Loucy (cell line): ENCODE measurements around the gene DUS2.

Experiments used
- H2AFZ ChIP-seq: fragments of 200-600 bp; sonication (generic); 2 replicates; pipeline ENCODE4 v1.6.0; 2016; ENCODE audit warnings: antibody characterized with exemption, mild to moderate bottlenecking, low read length, moderate library complexity
- H3F3A ChIP-seq: fragments of 200-600 bp; 2 replicates; pipeline ENCODE4 v1.6.0; 2016; ENCODE audit warnings: antibody characterized with exemption, low read depth, mild to moderate bottlenecking
- H3K27me3 ChIP-seq: fragments of 200-600 bp; sonication (generic); 2 replicates; pipeline ENCODE4 v1.6.1; 2014; ENCODE audit warnings: low read length, mild to moderate bottlenecking; ENCODE audit not compliant: insufficient read depth, poor library complexity, severe bottlenecking
- H3K36me3 ChIP-seq: fragments of 200-600 bp; sonication (generic); 2 replicates; pipeline ENCODE4 v1.6.1; 2016; ENCODE audit warnings: low read length; ENCODE audit not compliant: insufficient read depth
- H3K4me1 ChIP-seq: fragments of 200-600 bp; sonication (generic); 2 replicates; pipeline ENCODE4 v1.5.1; 2014; ENCODE audit warnings: low read length, mild to moderate bottlenecking; ENCODE audit not compliant: insufficient read depth, poor library complexity, severe bottlenecking
- H3K4me2 ChIP-seq: fragments of 200-600 bp; sonication (generic); 2 replicates; pipeline ENCODE4 v1.6.0; 2014; ENCODE audit warnings: antibody characterized with exemption, low read length, low read depth, mild to moderate bottlenecking; ENCODE audit not compliant: poor library complexity, severe bottlenecking
- H3K4me3 ChIP-seq: fragments of 200-600 bp; sonication (generic); 2 replicates; pipeline ENCODE4 v1.5.1; 2014; ENCODE audit warnings: low read length, mild to moderate bottlenecking, mixed read lengths; ENCODE audit not compliant: poor library complexity, severe bottlenecking
- H3K79me2 ChIP-seq: fragments of 200-600 bp; sonication (generic); 2 replicates; pipeline ENCODE4 v1.6.1; 2014; ENCODE audit warnings: low read length; ENCODE audit not compliant: insufficient read depth
- H3K9ac ChIP-seq: fragments of 200-600 bp; sonication (generic); 2 replicates; pipeline ENCODE4 v1.6.0; 2014; ENCODE audit warnings: mild to moderate bottlenecking, low read depth, low read length, moderate library complexity; ENCODE audit not compliant: poor library complexity, severe bottlenecking
- H3K9me2 ChIP-seq: fragments of 200-600 bp; sonication (generic); replicated peaks from 2 replicates; pipeline ENCODE4 v1.6.1; 2016; ENCODE audit warnings: low read depth, low read length, mixed read lengths
- H3K9me3 ChIP-seq: fragments of 200-600 bp; sonication (generic); 2 replicates; pipeline ENCODE4 v1.6.1; 2014; ENCODE audit warnings: mild to moderate bottlenecking, antibody characterized with exemption, low read length, low read depth; ENCODE audit not compliant: insufficient read depth
- H4K20me1 ChIP-seq: fragments of 200-600 bp; sonication (generic); 2 replicates; pipeline ENCODE4 v1.6.0; 2014; ENCODE audit warnings: antibody characterized with exemption, low read length, mild to moderate bottlenecking; ENCODE audit not compliant: insufficient read depth, poor library complexity, severe bottlenecking
- CTCF ChIP-seq: fragments of 200-600 bp; sonication (generic); conservative IDR thresholded peaks from 2 replicates; pipeline ENCODE4 v1.5.1; 2014; ENCODE audit warnings: mild to moderate bottlenecking, antibody characterized with exemption, low read length
- EZH2phosphoT487 ChIP-seq: fragments of 200-600 bp; IDR thresholded peaks from 2 replicates; pipeline ENCODE4 v1.6.1; 2018; ENCODE audit warnings: antibody characterized with exemption, mild to moderate bottlenecking, moderate library complexity, borderline replicate concordance

DUS2 gene

GRCh38 chr16:68094614-68094934 is 71.5 kb downstream of the DUS2 start:
- H3F3A ChIP-seq = no peaks in the 10 kb centered on the region
- peaks cover 99% of the 10 kb centered on the region for H3K79me2 ChIP-seq
- no peak overlapping the region for H2AFZ ChIP-seq
- peaks cover 96% of the 10 kb centered on the region for H4K20me1 ChIP-seq
- H3K9ac ChIP-seq = no peak overlapping the region
- peak overlapping the region; percentile 82 for H3K4me2 ChIP-seq
- H3K36me3 ChIP-seq = peaks cover 7% of the 10 kb centered on the region
- peak overlapping the region; percentile 86 for H3K4me3 ChIP-seq
- H3K9me3 ChIP-seq = no peaks in the 10 kb centered on the region
- no peaks in the 10 kb centered on the region for H3K27me3 ChIP-seq
- TF ChIP-seq EZH2phosphoT487 (no peak), CTCF (no peak)
- peaks cover 66% of the 10 kb centered on the region for H3K4me1 ChIP-seq
- H3K9me2 ChIP-seq = no peaks in the 10 kb centered on the region

GRCh38 chr16:68096491-68096890 is 73.4 kb downstream of the DUS2 start:
- peaks cover 12% of the 10 kb centered on the region for H3K36me3 ChIP-seq
- H3K27me3 ChIP-seq = no peaks in the 10 kb centered on the region
- H3K9me3 ChIP-seq = no peaks in the 10 kb centered on the region
- no peaks in the 10 kb centered on the region for H3K9me2 ChIP-seq
- peaks cover 95% of the 10 kb centered on the region for H4K20me1 ChIP-seq
- H3K79me2 ChIP-seq = peaks cover 99% of the 10 kb centered on the region
- peak overlapping the region; percentile 17 for H3K4me2 ChIP-seq
- H3F3A ChIP-seq = no peaks in the 10 kb centered on the region
- H3K9ac ChIP-seq = no peak overlapping the region
- H3K4me3 ChIP-seq = no peak overlapping the region
- H3K4me1 ChIP-seq = peaks cover 48% of the 10 kb centered on the region
- no peak for TF ChIP-seq CTCF
- TF ChIP-seq EZH2phosphoT487 = no peak
- no peak overlapping the region for H2AFZ ChIP-seq

GRCh38 chr16:68097088-68097487 is 74.0 kb downstream of the DUS2 start:
- peaks cover 43% of the 10 kb centered on the region for H3K4me1 ChIP-seq
- no peak overlapping the region for H2AFZ ChIP-seq
- H3K9ac ChIP-seq = no peak overlapping the region
- H3K4me3 ChIP-seq = no peak overlapping the region
- H3K9me3 ChIP-seq = no peaks in the 10 kb centered on the region
- H4K20me1 ChIP-seq = peaks cover 94% of the 10 kb centered on the region
- TF ChIP-seq EZH2phosphoT487 (no peak), CTCF (no peak)
- H3F3A ChIP-seq = no peaks in the 10 kb centered on the region
- H3K27me3 ChIP-seq = no peaks in the 10 kb centered on the region
- peak overlapping the region; percentile 17 for H3K4me2 ChIP-seq
- H3K36me3 ChIP-seq = peaks cover 12% of the 10 kb centered on the region
- H3K9me2 ChIP-seq = no peaks in the 10 kb centered on the region
- H3K79me2 ChIP-seq = peaks cover 99% of the 10 kb centered on the region
